Measurements from ENCODE around the gene PARD3. TPM values are rescaled to one million over a fixed set of nuclear protein-coding genes. Genes with fewer than 3 reads are reported as not detected.

PARD3 gene
- total and polyA plus RNA-seq, 4 experiments from 2014 or later = 0.13 to 0.25 TPM; not detected in 2

- ChIA-PET POLR2A (ENCODE audit: partially characterized antibody) (no interaction called here), CTCF (ENCODE audit: partially characterized antibody) (no interaction called here)
- H3K9me3 Mint-ChIP-seq = no peaks in the 10 kb centered on the region
- no peak overlapping the region for H3K4me3 Mint-ChIP-seq
- no peak overlapping the region for H3K27ac ChIP-seq (ENCODE audit: low read depth, low read length)
- peaks cover 0 to 7% of the 10 kb centered on the region in 2 donors for H3K27me3 Mint-ChIP-seq
- H3K36me3 ChIP-seq (ENCODE audit: insufficient read depth, low read length) = no peaks in the 10 kb centered on the region
- intact Hi-C loops (cut with micrococcal nuclease) = no loop called here
- no peak overlapping the region for H3K27ac Mint-ChIP-seq
- H3K27me3 ChIP-seq (ENCODE audit: insufficient read depth, low read length) = no peaks in the 10 kb centered on the region
- H3K9me3 ChIP-seq (ENCODE audit: control insufficient read depth in 1 of 2, low read length in 2 of 2) = no peaks in the 10 kb centered on the region
- H3K4me1 ChIP-seq (ENCODE audit: insufficient read depth, low read length) = no peaks in the 10 kb centered on the region
- no peak for DNase-seq
- no peaks in the 10 kb centered on the region for H3K4me1 Mint-ChIP-seq
- H3K36me3 Mint-ChIP-seq = no peaks in the 10 kb centered on the region
- H3K4me3 ChIP-seq (ENCODE audit: low read length in 2 of 2) = no peak overlapping the region
Observed at GRCh38 chr10:34203966-34204630, 611.0 kb downstream of the PARD3 start.

GRCh38 chr10:34200355-34200901 is 614.7 kb downstream of the PARD3 start:
- H3K27ac ChIP-seq (ENCODE audit: low read depth, low read length) = no peak overlapping the region
- no peak overlapping the region for H3K4me3 ChIP-seq (ENCODE audit: low read length in 2 of 2)
- H3K9me3 ChIP-seq (ENCODE audit: control insufficient read depth in 1 of 2, low read length in 2 of 2) = no peaks in the 10 kb centered on the region
- CTCF ChIA-PET (ENCODE audit: partially characterized antibody) = no interaction called here
- no peaks in the 10 kb centered on the region for H3K36me3 ChIP-seq (ENCODE audit: insufficient read depth, low read length)
- H3K4me3 Mint-ChIP-seq = no peak overlapping the region
- DNase-seq = no peak
- H3K27ac Mint-ChIP-seq = no peak overlapping the region
- peaks cover 0 to 5% of the 10 kb centered on the region in 2 donors for H3K27me3 Mint-ChIP-seq
- no peaks in the 10 kb centered on the region for H3K27me3 ChIP-seq (ENCODE audit: insufficient read depth, low read length)
- intact Hi-C loops (cut with micrococcal nuclease) = no loop called here
- H3K4me1 Mint-ChIP-seq = no peaks in the 10 kb centered on the region
- H3K9me3 Mint-ChIP-seq = no peaks in the 10 kb centered on the region
- POLR2A ChIA-PET (ENCODE audit: partially characterized antibody) = no interaction called here
- no peaks in the 10 kb centered on the region for H3K4me1 ChIP-seq (ENCODE audit: insufficient read depth, low read length)
- no peaks in the 10 kb centered on the region for H3K36me3 Mint-ChIP-seq

GRCh38 chr10:34198953-34199352 is 616.1 kb downstream of the PARD3 start:
- Mint-ChIP-seq H3K4me3 (no peak overlapping the region), H3K27me3 (peaks cover 0 to 5% of the 10 kb centered on the region in 2 donors), H3K27ac (no peak overlapping the region), H3K4me1 (no peaks in the 10 kb centered on the region), H3K36me3 (no peaks in the 10 kb centered on the region), H3K9me3 (no peaks in the 10 kb centered on the region)
- intact Hi-C loops (cut with micrococcal nuclease) = no loop called here
- ChIA-PET CTCF (ENCODE audit: partially characterized antibody) (no interaction called here), POLR2A (ENCODE audit: partially characterized antibody) (no interaction called here)
- H3K4me1 ChIP-seq (ENCODE audit: insufficient read depth, low read length) = no peaks in the 10 kb centered on the region
- no peaks in the 10 kb centered on the region for H3K36me3 ChIP-seq (ENCODE audit: insufficient read depth, low read length)
- DNase-seq = no peak
- H3K9me3 ChIP-seq (ENCODE audit: control insufficient read depth in 1 of 2, low read length in 2 of 2) = no peaks in the 10 kb centered on the region
- H3K4me3 ChIP-seq (ENCODE audit: low read length in 2 of 2) = no peak overlapping the region
- H3K27me3 ChIP-seq (ENCODE audit: insufficient read depth, low read length) = no peaks in the 10 kb centered on the region
- H3K27ac ChIP-seq (ENCODE audit: low read depth, low read length) = no peak overlapping the region

- intact Hi-C loops (cut with micrococcal nuclease) = no loop called here
- Mint-ChIP-seq H3K27me3 (peaks cover 2% of the 10 kb centered on the region in 2 donors), H3K4me1 (no peaks in the 10 kb centered on the region), H3K9me3 (no peaks in the 10 kb centered on the region), H3K36me3 (no peaks in the 10 kb centered on the region), H3K4me3 (no peak overlapping the region), H3K27ac (no peak overlapping the region)
- H3K36me3 ChIP-seq (ENCODE audit: insufficient read depth, low read length) = no peaks in the 10 kb centered on the region
- no peak for DNase-seq
- no peak overlapping the region for H3K27ac ChIP-seq (ENCODE audit: low read depth, low read length)
- H3K4me1 ChIP-seq (ENCODE audit: insufficient read depth, low read length) = no peaks in the 10 kb centered on the region
- ChIA-PET POLR2A (ENCODE audit: partially characterized antibody) (no interaction called here), CTCF (ENCODE audit: partially characterized antibody) (no interaction called here)
- H3K4me3 ChIP-seq (ENCODE audit: low read length in 2 of 2) = no peak overlapping the region
- no peaks in the 10 kb centered on the region for H3K9me3 ChIP-seq (ENCODE audit: control insufficient read depth in 1 of 2, low read length in 2 of 2)
- no peaks in the 10 kb centered on the region for H3K27me3 ChIP-seq (ENCODE audit: insufficient read depth, low read length)
Observed at GRCh38 chr10:34196058-34196433, 619.0 kb downstream of the PARD3 start.

- Mint-ChIP-seq H3K36me3 (no peaks in the 10 kb centered on the region), H3K9me3 (no peaks in the 10 kb centered on the region), H3K4me3 (no peak overlapping the region), H3K27me3 (peaks cover 2% of the 10 kb centered on the region in 2 donors), H3K4me1 (no peaks in the 10 kb centered on the region), H3K27ac (no peak overlapping the region)
- ChIA-PET CTCF (ENCODE audit: partially characterized antibody) (no interaction called here), POLR2A (ENCODE audit: partially characterized antibody) (no interaction called here)
- Histone ChIP-seq H3K36me3 (ENCODE audit: insufficient read depth, low read length) (no peaks in the 10 kb centered on the region), H3K4me3 (ENCODE audit: low read length in 2 of 2) (no peak overlapping the region), H3K27ac (ENCODE audit: low read depth, low read length) (no peak overlapping the region), H3K27me3 (ENCODE audit: insufficient read depth, low read length) (no peaks in the 10 kb centered on the region), H3K9me3 (ENCODE audit: control insufficient read depth in 1 of 2, low read length in 2 of 2) (no peaks in the 10 kb centered on the region), H3K4me1 (ENCODE audit: insufficient read depth, low read length) (no peaks in the 10 kb centered on the region)
- DNase-seq = no peak
- intact Hi-C loops (cut with micrococcal nuclease) = no loop called here
Observed at GRCh38 chr10:34195364-34196057, 619.6 kb downstream of the PARD3 start.

GRCh38 chr10:34193931-34194626 is 621.0 kb downstream of the PARD3 start:
- DNase-seq = no peak
- H3K27me3 Mint-ChIP-seq = peaks cover 2% of the 10 kb centered on the region in 2 donors

GRCh38 chr10:34192646-34193045 is 622.5 kb downstream of the PARD3 start:
- Histone ChIP-seq H3K36me3 (ENCODE audit: insufficient read depth, low read length) (no peaks in the 10 kb centered on the region), H3K27me3 (ENCODE audit: insufficient read depth, low read length) (no peaks in the 10 kb centered on the region), H3K4me1 (ENCODE audit: insufficient read depth, low read length) (no peaks in the 10 kb centered on the region), H3K27ac (ENCODE audit: low read depth, low read length) (no peak overlapping the region), H3K9me3 (ENCODE audit: control insufficient read depth in 1 of 2, low read length in 2 of 2) (no peaks in the 10 kb centered on the region), H3K4me3 (ENCODE audit: low read length in 2 of 2) (no peak overlapping the region)
- Mint-ChIP-seq H3K27me3 (peaks cover 2% of the 10 kb centered on the region in 2 donors), H3K9me3 (no peaks in the 10 kb centered on the region), H3K4me1 (no peaks in the 10 kb centered on the region), H3K27ac (no peak overlapping the region), H3K4me3 (no peak overlapping the region), H3K36me3 (no peaks in the 10 kb centered on the region)
- POLR2A ChIA-PET (ENCODE audit: partially characterized antibody) = no interaction called here
- CTCF ChIA-PET (ENCODE audit: partially characterized antibody) = no interaction called here
- intact Hi-C loops (cut with micrococcal nuclease) = no loop called here
- DNase-seq = no peak

More at GRCh38 chr10:34193931-34194626, 621.0 kb downstream of the PARD3 start:
- Histone ChIP-seq H3K4me3 (ENCODE audit: low read length in 2 of 2) (no peak overlapping the region), H3K27me3 (ENCODE audit: insufficient read depth, low read length) (no peaks in the 10 kb centered on the region), H3K4me1 (ENCODE audit: insufficient read depth, low read length) (no peaks in the 10 kb centered on the region), H3K36me3 (ENCODE audit: insufficient read depth, low read length) (no peaks in the 10 kb centered on the region), H3K27ac (ENCODE audit: low read depth, low read length) (no peak overlapping the region), H3K9me3 (ENCODE audit: control insufficient read depth in 1 of 2, low read length in 2 of 2) (no peaks in the 10 kb centered on the region)
- intact Hi-C loops (cut with micrococcal nuclease) = no loop called here
- ChIA-PET CTCF (ENCODE audit: partially characterized antibody) (interaction anchor here (1.0 to 1.6 kb wide), 2 partner anchors 10 to 49 kb away, joined by 3 to 4 read pairs; no protein-coding TSS in a partner anchor), POLR2A (ENCODE audit: partially characterized antibody) (no interaction called here)
- no peaks in the 10 kb centered on the region for H3K9me3 Mint-ChIP-seq
- H3K27ac Mint-ChIP-seq = no peak overlapping the region
- no peaks in the 10 kb centered on the region for H3K36me3 Mint-ChIP-seq
- H3K4me3 Mint-ChIP-seq = no peak overlapping the region
- H3K4me1 Mint-ChIP-seq = no peaks in the 10 kb centered on the region

Data from CD4-positive, alpha-beta memory T cell (primary cell).